Kidney glomerular epithelial cell (primary cell): ENCODE results near the gene CRYAA.
"Not testable (repeated sequence)": the region's sequence is repeated elsewhere in the genome, so short reads cannot be mapped to it uniquely, and the experiment has no call there.

ENCODE experiments used
- DNase-seq: peaks from one replicate; lab custom pipeline; 2025; lab: John Stamatoyannopoulos, UW

The CRYAA gene

GRCh38 chr21:43168708-43169107 lies at the start of gene CRYAA:
Gene CRYAA, plus strand, starts transcription at chr21:43169008. Its CDS starts 92 bp downstream, at chr21:43169100.
- DNase-seq, result not testable (repeated sequence)

- DNase-seq, result not testable (repeated sequence)
Measured at GRCh38 chr21:43130094-43130493, 38.7 kb upstream of the CRYAA start.

DNA sequence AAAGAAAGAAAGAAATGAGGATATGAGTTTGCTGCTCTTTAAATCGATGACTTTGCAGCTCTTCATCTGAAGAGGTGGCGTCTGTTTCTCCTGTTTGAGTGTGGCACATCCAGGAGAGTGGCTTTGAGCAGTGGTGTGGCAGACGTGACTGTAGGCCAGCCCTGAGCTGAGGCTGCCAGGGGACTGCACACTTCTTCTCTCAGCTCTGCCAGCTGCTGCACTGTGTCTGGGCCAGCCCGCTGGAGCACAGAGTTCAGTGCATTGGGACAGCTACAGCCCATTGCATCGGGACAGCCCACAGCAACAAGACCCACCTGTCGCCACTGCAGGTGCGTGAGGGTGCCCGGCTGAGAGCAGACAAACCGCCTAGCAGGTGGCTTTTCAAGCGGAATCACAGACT lies 34.3 kb upstream of the CRYAA start:
- DNase-seq, result not testable (repeated sequence)

DNA sequence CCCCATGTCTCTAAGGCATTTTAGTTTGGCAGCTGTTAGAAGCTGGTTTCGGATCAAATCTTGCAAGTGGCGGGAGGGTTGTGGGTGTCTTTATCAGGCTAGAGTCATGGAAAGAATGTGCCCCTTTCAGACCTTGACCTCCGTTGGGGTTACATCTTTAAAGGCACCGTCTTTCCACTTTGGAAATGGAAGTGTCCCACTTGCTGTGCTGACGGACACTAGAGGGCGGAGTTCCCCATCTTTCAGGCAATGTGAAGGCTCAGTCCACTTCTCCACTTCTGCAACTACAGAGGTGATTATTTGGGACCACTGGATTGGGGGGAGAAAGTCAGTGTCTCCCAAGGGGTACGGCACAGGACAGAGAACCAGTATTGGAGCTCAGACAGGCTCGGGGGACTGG lies 29.9 kb upstream of the CRYAA start:
- not testable (repeated sequence) for DNase-seq

DNA sequence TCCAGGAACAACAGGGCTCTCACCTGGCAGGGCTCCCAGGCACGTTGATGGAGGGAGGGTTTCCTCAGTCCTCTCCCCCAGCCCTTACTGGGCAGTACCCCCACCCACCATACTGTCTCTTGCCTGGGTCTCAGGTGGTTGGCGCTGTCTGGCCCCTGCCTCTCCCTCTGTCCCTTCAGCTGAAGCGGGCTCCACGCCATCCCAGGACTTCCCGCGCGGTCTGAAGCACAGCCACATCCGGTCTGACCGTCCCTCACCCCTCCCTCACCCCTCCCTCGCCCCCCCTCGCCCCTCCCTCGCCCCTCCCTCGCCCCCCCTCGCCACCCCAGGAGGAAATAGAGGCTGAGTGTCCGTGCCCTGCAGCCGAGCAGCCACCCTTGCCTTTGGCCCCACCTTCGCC lies 27.4 kb upstream of the CRYAA start:
- not testable (repeated sequence) for DNase-seq

DNA sequence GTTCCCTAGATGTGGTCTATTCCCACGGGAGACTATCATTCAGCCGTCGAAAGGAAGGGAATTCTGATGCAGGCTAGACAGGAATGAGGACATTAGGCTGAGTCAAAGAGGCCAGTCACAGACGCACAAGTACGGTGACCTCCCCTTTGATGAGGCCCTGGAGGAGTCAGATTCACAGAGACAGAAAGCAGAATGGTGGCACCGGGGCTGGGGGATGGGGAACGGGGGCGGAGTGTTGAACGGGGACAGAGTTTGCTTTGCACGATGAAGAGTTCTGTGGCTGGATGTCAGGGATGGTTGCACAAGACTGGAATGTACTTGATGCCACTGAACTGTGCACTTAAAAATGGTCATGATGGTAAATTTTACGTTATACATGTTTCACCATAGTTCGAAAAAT lies 22.2 kb upstream of the CRYAA start:
- DNase-seq, result not testable (repeated sequence)

- not testable (repeated sequence) for DNase-seq
Measured at GRCh38 chr21:43147999-43148398, 20.8 kb upstream of the CRYAA start.

DNA sequence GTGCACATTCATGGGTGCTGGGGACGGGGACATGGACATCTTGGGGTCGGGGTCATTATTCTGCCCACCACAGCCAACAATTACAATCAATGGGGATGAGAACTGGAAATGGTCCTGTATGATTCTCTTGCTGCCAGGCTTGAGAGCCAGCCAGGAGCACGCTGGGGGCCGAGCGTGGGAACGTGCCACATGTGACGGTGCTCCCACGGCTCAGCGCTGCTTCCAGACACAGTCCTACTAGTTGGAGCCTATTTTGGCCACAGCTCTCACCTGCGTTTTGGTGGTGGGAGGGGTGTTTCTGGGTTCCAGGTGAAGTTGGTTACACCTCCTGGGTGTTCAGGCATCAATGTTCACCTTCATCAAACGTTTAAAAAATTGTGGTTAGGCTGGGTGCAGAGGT lies 19.5 kb upstream of the CRYAA start:
- DNase-seq, result not testable (repeated sequence)

DNA sequence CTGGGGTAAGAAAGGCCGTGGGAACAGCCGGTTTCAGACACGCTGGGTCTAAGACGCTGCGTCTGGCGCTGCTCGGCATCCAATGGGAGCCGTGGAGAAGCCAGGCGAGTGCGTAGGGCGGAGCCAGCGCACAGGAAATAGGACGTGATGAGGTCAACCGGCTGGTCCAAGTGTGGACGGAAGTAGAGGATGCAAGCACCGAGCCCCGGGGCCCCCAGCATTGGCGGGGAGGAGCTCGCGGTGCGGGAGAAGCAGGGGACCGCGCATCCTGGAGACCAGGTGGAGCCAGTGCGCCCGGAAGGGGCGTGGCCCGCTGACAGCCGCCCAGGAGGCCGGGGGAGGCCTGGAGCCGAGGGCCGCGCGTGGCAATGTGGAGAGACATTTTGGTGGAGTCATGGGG lies 15.2 kb upstream of the CRYAA start:
- not testable (repeated sequence) for DNase-seq

GRCh38 chr21:43159279-43160175 lies 9.3 kb upstream of the CRYAA start:
- DNase-seq, result not testable (repeated sequence)

DNA sequence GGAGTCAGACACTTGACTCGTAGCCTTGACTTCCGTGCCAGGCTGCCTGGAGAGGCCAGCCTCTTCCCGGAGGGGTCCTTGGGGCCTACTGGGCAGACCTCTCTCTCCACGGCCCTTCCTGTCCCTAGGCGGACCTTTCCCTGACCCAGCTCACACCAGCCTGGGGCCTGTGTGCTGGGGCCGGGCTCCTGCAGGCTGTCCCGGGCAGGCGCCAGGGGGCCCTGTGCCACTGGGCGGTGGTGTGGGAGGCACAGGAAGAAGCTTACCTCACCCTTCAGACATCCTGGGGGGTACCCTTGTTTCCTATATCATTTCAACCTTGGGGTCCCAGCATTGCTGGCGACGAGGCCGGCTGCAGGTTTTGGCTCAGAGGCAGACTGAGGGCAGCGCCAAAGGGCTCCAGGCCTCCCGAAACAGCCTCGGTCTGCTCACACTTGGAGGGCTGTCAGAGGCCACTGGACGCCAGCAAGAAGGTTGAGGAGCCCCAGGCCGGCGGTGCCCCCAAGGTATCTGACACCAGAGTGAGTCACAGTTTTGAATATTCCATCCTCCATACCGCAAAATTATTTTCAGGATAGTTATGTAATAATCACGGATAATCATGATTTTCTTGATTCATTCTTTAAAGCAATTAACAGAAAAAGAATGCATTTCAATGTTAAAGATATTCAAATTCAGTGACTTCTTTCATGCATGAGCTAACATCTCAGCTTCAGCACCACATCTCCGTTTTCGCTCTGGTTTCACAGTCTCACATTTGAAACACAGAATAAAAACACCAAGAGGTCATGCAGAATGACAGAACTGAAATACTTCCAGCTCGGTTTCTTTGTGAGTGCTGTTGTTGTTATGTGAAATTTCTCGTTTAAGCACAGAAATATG lies 6.7 kb upstream of the CRYAA start:
- not testable (repeated sequence) for DNase-seq

GRCh38 chr21:43162708-43163205 lies 6.1 kb upstream of the CRYAA start:
- DNase-seq, result not testable (repeated sequence)

GRCh38 chr21:43164823-43165222 lies 4.0 kb upstream of the CRYAA start:
- DNase-seq, result not testable (repeated sequence)

- DNase-seq, result not testable (repeated sequence)
Measured at GRCh38 chr21:43165734-43166133, 3.1 kb upstream of the CRYAA start.

DNA sequence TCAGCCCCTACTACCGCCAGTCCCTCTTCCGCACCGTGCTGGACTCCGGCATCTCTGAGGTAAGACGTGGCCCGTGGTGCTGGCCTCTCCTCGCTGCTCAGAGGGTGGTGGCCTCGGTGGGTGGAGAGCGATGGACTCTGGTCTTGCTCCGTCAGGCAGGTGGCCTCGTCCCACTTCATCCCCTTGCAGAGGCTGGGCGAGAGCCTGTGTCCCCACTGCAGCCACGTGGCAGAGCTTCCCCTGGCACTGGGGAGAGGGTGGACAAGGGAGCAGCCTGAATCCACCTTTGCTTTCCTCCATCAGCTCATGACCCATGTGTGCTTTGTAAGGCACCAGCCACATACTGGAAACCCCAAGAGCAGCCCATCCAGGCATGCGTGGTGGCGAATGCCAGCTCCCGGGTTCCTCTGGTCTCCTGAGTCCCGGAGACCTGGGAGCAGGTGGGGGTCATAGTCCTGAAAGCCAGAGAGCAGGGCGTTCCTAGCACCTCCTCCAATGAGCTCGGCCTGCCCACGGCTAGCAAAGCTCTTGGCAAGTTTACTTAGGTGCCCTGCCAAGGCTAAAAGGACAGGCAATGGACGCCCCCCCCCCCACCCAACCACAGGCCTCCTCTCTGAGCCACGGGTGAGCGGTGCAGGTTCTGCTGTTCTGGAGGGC lies 550 bp downstream of the CRYAA start:
- DNase-seq, result not testable (repeated sequence)

DNA sequence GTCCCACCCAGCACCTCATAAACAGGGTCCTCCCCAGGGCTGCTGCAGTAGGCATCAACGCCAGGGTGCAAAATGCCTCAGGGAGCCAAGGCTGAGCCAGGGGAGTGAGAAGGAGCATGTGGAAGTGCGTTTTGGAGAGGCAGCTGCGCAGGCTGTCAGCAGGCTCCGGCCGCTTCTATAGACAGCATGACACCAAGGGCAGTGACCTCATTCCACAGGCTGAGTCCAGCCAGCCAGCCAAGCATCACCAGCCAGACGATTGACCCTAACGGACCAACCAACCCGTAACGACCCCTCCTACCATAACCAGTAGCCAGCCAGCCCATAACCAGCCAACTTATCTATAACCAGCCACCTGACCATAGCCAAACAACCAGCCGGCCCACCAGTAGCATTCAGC lies 1.1 kb downstream of the CRYAA start:
- DNase-seq, result not testable (repeated sequence)

DNA sequence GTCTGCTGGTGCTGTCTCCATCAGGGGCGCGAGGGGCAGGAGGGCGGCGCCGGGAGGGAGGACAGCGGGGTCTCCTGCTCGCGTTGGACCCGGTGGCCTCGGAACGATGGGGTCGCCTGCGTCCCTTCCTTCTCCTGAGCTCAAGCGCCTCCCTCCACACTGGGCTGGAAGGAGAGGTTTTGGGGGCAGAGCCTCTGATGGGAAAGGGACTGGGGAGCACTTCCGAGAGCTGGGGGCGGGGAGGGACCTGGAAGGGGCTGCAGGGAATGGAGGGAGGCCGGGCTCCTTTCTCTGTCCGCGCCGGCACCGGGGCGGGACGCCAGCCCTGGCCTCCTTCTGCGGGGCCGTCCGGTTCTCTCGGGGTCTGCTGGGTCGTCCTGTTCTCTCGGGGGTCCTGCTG lies 4.0 kb downstream of the CRYAA start:
- DNase-seq, result not testable (repeated sequence)

DNA sequence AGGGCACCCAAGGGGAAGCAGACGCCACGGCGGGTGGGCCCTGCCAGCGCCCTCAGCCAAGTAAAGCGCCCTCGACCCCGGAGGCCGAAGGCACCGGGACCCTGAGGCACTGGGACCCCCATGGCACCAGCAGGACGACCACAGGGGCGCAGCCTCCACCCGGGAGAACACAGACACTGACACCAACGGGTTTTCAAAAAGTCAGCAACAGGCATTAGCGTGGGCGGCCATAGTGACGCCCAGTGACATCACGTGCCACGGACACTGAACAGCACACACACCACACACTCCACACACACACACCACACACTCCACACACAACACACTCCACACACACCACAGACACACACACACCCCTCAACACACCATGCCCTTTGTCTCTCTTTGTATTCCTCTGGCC lies 4.6 kb downstream of the CRYAA start:
- DNase-seq, result not testable (repeated sequence)

GRCh38 chr21:43173930-43174329 lies 5.1 kb downstream of the CRYAA start:
- DNase-seq, result not testable (repeated sequence)

DNA sequence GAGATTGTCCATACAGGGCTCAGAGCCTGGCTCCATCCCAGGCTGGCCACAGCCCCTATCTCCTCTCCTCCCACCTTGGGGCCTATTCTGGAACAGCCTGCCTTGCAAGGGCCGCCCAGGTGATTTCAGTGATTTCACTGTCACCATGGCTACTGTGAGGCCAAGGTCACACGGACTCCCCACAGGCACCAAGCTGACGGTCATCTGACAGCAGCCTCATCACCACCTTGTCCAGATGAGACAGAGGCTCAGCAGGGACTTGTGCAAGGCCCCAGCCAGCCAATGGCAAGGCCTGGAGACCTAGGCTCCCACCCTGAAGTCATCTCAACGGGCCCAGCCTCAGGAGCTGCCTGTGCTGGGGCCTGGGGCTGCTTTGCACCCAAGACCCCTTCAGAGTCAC lies 6.2 kb downstream of the CRYAA start:
- not testable (repeated sequence) for DNase-seq

GRCh38 chr21:43176621-43177020 lies 7.8 kb downstream of the CRYAA start:
- not testable (repeated sequence) for DNase-seq
